Large intestine (tissue), 3 donors: ENCODE results near the gene FAIM2. TPM values are rescaled to one million over a fixed set of nuclear protein-coding genes. Genes with fewer than 3 reads are reported as not detected.

ENCODE experiments used
- DNase-seq, 2 donors: peaks; one replicate each; pipeline versions ENCODE4 v3.0.0 to v3.0.0-alpha.2; 2013
- H3K27ac ChIP-seq: one replicate; pipeline ENCODE4 v1.5.1; 2013; ENCODE audit warnings: low read length
- H3K27me3 ChIP-seq: 2 replicates; pipeline ENCODE4 v1.6.1; 2013; ENCODE audit warnings: low read length; ENCODE audit not compliant: control insufficient read depth, insufficient read depth
- H3K36me3 ChIP-seq: 2 replicates; pipeline ENCODE4 v1.6.1; 2013; ENCODE audit warnings: low read length; ENCODE audit not compliant: control insufficient read depth, insufficient read depth
- H3K4me1 ChIP-seq: one replicate; pipeline ENCODE4 v1.6.1; 2013; ENCODE audit warnings: low read length; ENCODE audit not compliant: control insufficient read depth, insufficient read depth
- H3K4me3 ChIP-seq: one replicate; pipeline ENCODE4 v1.5.1; 2013; ENCODE audit warnings: low read length
- H3K9me3 ChIP-seq: one replicate; pipeline ENCODE4 v1.6.1; 2013; ENCODE audit warnings: mild to moderate bottlenecking, low read depth, low read length, moderate library complexity; ENCODE audit not compliant: control insufficient read depth
- WGBS: methylation state at CpG from one replicate; pipeline ENCODE4 v1.1.5; 2013; ENCODE audit warnings: low lambda C conversion rate; ENCODE audit not compliant: insufficient coverage; 5-methylcytosine and 5-hydroxymethylcytosine counted together
- polyA plus RNA-seq: library from polyadenylated mRNA; unstranded; fragments of 120-200 nt; gene quantifications from one replicate; pipeline ENCODE4 v1.2.1, GENCODE V29; 2013

Gene FAIM2
- polyA plus RNA-seq, 1 donor: 8.9 TPM

GRCh38 chr12:49939707-49940106, 36.0 kb upstream of the FAIM2 start:
- Histone ChIP-seq H3K36me3 (no peaks in the 10 kb centered on the region), H3K27ac (no peak overlapping the region), H3K9me3 (no peaks in the 10 kb centered on the region), H3K4me1 (peaks cover 5% of the 10 kb centered on the region), H3K27me3 (peaks cover 2% of the 10 kb centered on the region), H3K4me3 (no peak overlapping the region)
- WGBS: no CpG with 5 or more reads among the region's 1 CpG
- no peak for DNase-seq

GRCh38 chr12:49939307-49939706, 35.6 kb upstream of the FAIM2 start:
- DNase-seq: no peak
- H3K9me3 ChIP-seq: no peaks in the 10 kb centered on the region
- H3K36me3 ChIP-seq: no peaks in the 10 kb centered on the region
- H3K4me3 ChIP-seq: no peak overlapping the region
- H3K27me3 ChIP-seq: peaks cover 2% of the 10 kb centered on the region
- H3K27ac ChIP-seq: no peak overlapping the region
- peaks cover 5% of the 10 kb centered on the region for H3K4me1 ChIP-seq

GRCh38 chr12:49937639-49938300, 34.1 kb upstream of the FAIM2 start:
- 100% methylated on average over 2 of the region's 8 CpGs for WGBS
- Histone ChIP-seq H3K27ac (no peak overlapping the region), H3K36me3 (no peaks in the 10 kb centered on the region), H3K27me3 (no peaks in the 10 kb centered on the region), H3K9me3 (no peaks in the 10 kb centered on the region), H3K4me3 (no peak overlapping the region), H3K4me1 (no peaks in the 10 kb centered on the region)
- no peak for DNase-seq

GRCh38 chr12:49936925-49937324, 33.2 kb upstream of the FAIM2 start:
- Histone ChIP-seq H3K9me3 (no peaks in the 10 kb centered on the region), H3K27me3 (peaks cover under 1% of the 10 kb centered on the region), H3K4me3 (no peak overlapping the region), H3K4me1 (no peaks in the 10 kb centered on the region), H3K27ac (no peak overlapping the region), H3K36me3 (no peaks in the 10 kb centered on the region)
- WGBS: 86% methylated on average over 2 of the region's 3 CpGs
- DNase-seq: no peak

- Histone ChIP-seq H3K9me3 (no peaks in the 10 kb centered on the region), H3K4me3 (no peak overlapping the region), H3K27me3 (peaks cover 3% of the 10 kb centered on the region), H3K27ac (no peak overlapping the region), H3K4me1 (no peaks in the 10 kb centered on the region), H3K36me3 (no peaks in the 10 kb centered on the region)
- no peak for DNase-seq
- WGBS: 100% methylated on average over 1 of the region's 3 CpGs
Observed at GRCh38 chr12:49934505-49934904, 30.8 kb upstream of the FAIM2 start.

- H3K9me3 ChIP-seq: no peaks in the 10 kb centered on the region
- WGBS: 80% methylated on average over 3 of the region's 5 CpGs
- no peak for DNase-seq
- no peaks in the 10 kb centered on the region for H3K36me3 ChIP-seq
- no peak overlapping the region for H3K4me3 ChIP-seq
- peaks cover 8% of the 10 kb centered on the region for H3K27me3 ChIP-seq
- no peaks in the 10 kb centered on the region for H3K4me1 ChIP-seq
- H3K27ac ChIP-seq: no peak overlapping the region
Observed at GRCh38 chr12:49933796-49934195, 30.1 kb upstream of the FAIM2 start.

- Histone ChIP-seq H3K9me3 (no peaks in the 10 kb centered on the region), H3K4me1 (no peaks in the 10 kb centered on the region), H3K27me3 (peaks cover 10% of the 10 kb centered on the region), H3K27ac (no peak overlapping the region), H3K4me3 (no peak overlapping the region), H3K36me3 (no peaks in the 10 kb centered on the region)
- no peak for DNase-seq
- no CpG with 5 or more reads among the region's 8 CpGs for WGBS
Observed at GRCh38 chr12:49932533-49933130, 28.9 kb upstream of the FAIM2 start.

GRCh38 chr12:49932023-49932422, 28.3 kb upstream of the FAIM2 start:
- Histone ChIP-seq H3K4me3 (no peak overlapping the region), H3K36me3 (no peaks in the 10 kb centered on the region), H3K9me3 (no peaks in the 10 kb centered on the region), H3K4me1 (no peaks in the 10 kb centered on the region), H3K27me3 (peaks cover 10% of the 10 kb centered on the region), H3K27ac (no peak overlapping the region)
- 87% methylated on average over 3 of the region's 7 CpGs for WGBS
- DNase-seq: no peak

- no peak for DNase-seq
- 100% methylated on average over 2 of the region's 3 CpGs for WGBS
- H3K4me1 ChIP-seq: no peaks in the 10 kb centered on the region
- no peaks in the 10 kb centered on the region for H3K36me3 ChIP-seq
- H3K9me3 ChIP-seq: no peaks in the 10 kb centered on the region
- no peak overlapping the region for H3K4me3 ChIP-seq
- peaks cover 10% of the 10 kb centered on the region for H3K27me3 ChIP-seq
- H3K27ac ChIP-seq: no peak overlapping the region
Observed at GRCh38 chr12:49930515-49931288, 27.0 kb upstream of the FAIM2 start.

- H3K4me1 ChIP-seq: no peaks in the 10 kb centered on the region
- no peak overlapping the region for H3K4me3 ChIP-seq
- peaks cover 10% of the 10 kb centered on the region for H3K27me3 ChIP-seq
- no peaks in the 10 kb centered on the region for H3K9me3 ChIP-seq
- DNase-seq: no peak
- H3K27ac ChIP-seq: no peak overlapping the region
- WGBS: no CpG with 5 or more reads among the region's 7 CpGs
- no peaks in the 10 kb centered on the region for H3K36me3 ChIP-seq
Observed at GRCh38 chr12:49929581-49929980, 25.9 kb upstream of the FAIM2 start.
